Measurements from ENCODE around the gene OR6C65. TPM values are rescaled to one million over a fixed set of nuclear protein-coding genes. Genes with fewer than 3 reads are reported as not detected.
"Not testable (repeated sequence)": the region's sequence is repeated elsewhere in the genome, so short reads cannot be mapped to it uniquely, and the experiment has no call there.

The OR6C65 gene
- total RNA-seq, 3 donors from 2014 or later: not detected

GRCh38 chr12:55392032-55392795, 8.1 kb upstream of the OR6C65 start:
- Histone ChIP-seq H3K9me3 (no peaks in the 10 kb centered on the region), H3K4me3 (no peak overlapping the region), H3K4me1 (ENCODE audit: low read depth) (no peaks in the 10 kb centered on the region), H3K36me3 (ENCODE audit: low read depth) (no peaks in the 10 kb centered on the region)
- DNase-seq (no peak), ATAC-seq (no peak)
- intact Hi-C loops (cut with DNase I, micrococcal nuclease): no loop called here
- no peak for TF ChIP-seq CTCF (IDR thresholded peaks at IDR 0.05)

GRCh38 chr12:55396326-55396725, 4.0 kb upstream of the OR6C65 start:
- no peak for TF ChIP-seq CTCF (IDR thresholded peaks at IDR 0.05)
- H3K9me3 ChIP-seq: no peaks in the 10 kb centered on the region
- ATAC-seq: no peak
- no peak overlapping the region for H3K4me3 ChIP-seq
- no peaks in the 10 kb centered on the region for H3K4me1 ChIP-seq (ENCODE audit: low read depth)
- DNase-seq: no peak
- no peaks in the 10 kb centered on the region for H3K36me3 ChIP-seq (ENCODE audit: low read depth)
- intact Hi-C loops (cut with DNase I, micrococcal nuclease): no loop called here

- DNase-seq (no peak), ATAC-seq (no peak)
- Histone ChIP-seq H3K4me3 (no peak overlapping the region), H3K36me3 (ENCODE audit: low read depth) (no peaks in the 10 kb centered on the region), H3K4me1 (ENCODE audit: low read depth) (no peaks in the 10 kb centered on the region), H3K9me3 (no peaks in the 10 kb centered on the region)
- intact Hi-C loops (cut with DNase I, micrococcal nuclease): no loop called here
- no peak for TF ChIP-seq CTCF (IDR thresholded peaks at IDR 0.05)
These were observed 7.5 kb downstream of the OR6C65 start for GRCh38 chr12:55407866-55408265.

- H3K4me1 ChIP-seq (ENCODE audit: low read depth); DNase-seq; intact Hi-C loops (cut with DNase I, micrococcal nuclease); H3K9me3 ChIP-seq; H3K4me3 ChIP-seq; H3K36me3 ChIP-seq (ENCODE audit: low read depth); ATAC-seq: not testable (repeated sequence)
These were observed 8.8 kb downstream of the OR6C65 start for GRCh38 chr12:55409133-55409532.

GRCh38 chr12:55412138-55412537, 11.8 kb downstream of the OR6C65 start:
- intact Hi-C loops (cut with DNase I, micrococcal nuclease); H3K4me1 ChIP-seq (ENCODE audit: low read depth); H3K4me3 ChIP-seq; DNase-seq; H3K36me3 ChIP-seq (ENCODE audit: low read depth); ATAC-seq; H3K9me3 ChIP-seq: not testable (repeated sequence)

- H3K4me1 ChIP-seq (ENCODE audit: low read depth); H3K36me3 ChIP-seq (ENCODE audit: low read depth); H3K9me3 ChIP-seq; intact Hi-C loops (cut with DNase I, micrococcal nuclease); H3K4me3 ChIP-seq: not testable (repeated sequence)
- ATAC-seq: peak; percentile 81
- peak in 2 of 3 donors; percentile 10 to 21 for DNase-seq
These were observed 13.4 kb downstream of the OR6C65 start for GRCh38 chr12:55413498-55414388.

GRCh38 chr12:55414396-55414823, 14.1 kb downstream of the OR6C65 start:
- intact Hi-C loops (cut with DNase I, micrococcal nuclease); H3K4me3 ChIP-seq; H3K4me1 ChIP-seq (ENCODE audit: low read depth); H3K9me3 ChIP-seq; H3K36me3 ChIP-seq (ENCODE audit: low read depth): not testable (repeated sequence)
- ATAC-seq: peak; percentile 36
- DNase-seq: peak in 2 of 3 donors; percentile 17 to 19

- H3K4me3 ChIP-seq; H3K9me3 ChIP-seq; H3K36me3 ChIP-seq (ENCODE audit: low read depth); intact Hi-C loops (cut with DNase I, micrococcal nuclease); H3K4me1 ChIP-seq (ENCODE audit: low read depth): not testable (repeated sequence)
- ATAC-seq (peak; percentile 67), DNase-seq (peak in 1 of 3 donors; percentile 21)
These were observed 14.6 kb downstream of the OR6C65 start for GRCh38 chr12:55414889-55415288.

All from mucosa of descending colon (tissue), 3 donors.